Stimulated activated CD4-positive, alpha-beta T cell treated with anti-CD3 and anti-CD28 coated beads, Interleukin-12 subunit alpha, Interleukin-12 subunit beta, amount 100 ng/mL, for 48 hours (primary cell): Measurements from ENCODE around the gene SYTL2.
"Not testable (repeated sequence)": the region's sequence is repeated elsewhere in the genome, so short reads cannot be mapped to it uniquely, and the experiment has no call there.

Experiments
- DNase-seq, 3 donors: peaks; one replicate each; pipeline ENCODE4 v3.0.0-alpha.2; 2020; ENCODE audit warnings: low read depth in 2 of 3, low spot score in 1 of 3

SYTL2 gene

DNA sequence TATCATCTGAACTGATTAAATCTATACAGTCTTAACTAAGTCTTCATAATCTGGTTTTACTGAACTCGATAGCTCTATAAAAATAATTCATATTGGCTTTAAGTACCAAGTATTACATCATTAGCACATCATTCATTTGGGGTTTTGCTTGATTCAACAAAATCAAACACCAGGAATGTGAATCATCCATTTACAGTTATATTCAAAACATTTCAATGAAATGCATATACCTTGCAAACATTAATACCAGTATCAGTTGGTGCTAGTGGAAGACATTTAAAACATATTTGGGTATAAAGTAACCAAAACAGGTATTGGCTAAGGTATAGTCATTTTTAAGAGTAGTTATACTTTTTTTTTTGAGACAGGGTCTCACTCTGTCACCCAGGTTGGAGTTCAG lies 112.7 kb downstream of the SYTL2 start:
- no peak for DNase-seq

- DNase-seq, result no peak
Observed at GRCh38 chr11:85697747-85698146, 113.2 kb downstream of the SYTL2 start.

DNA sequence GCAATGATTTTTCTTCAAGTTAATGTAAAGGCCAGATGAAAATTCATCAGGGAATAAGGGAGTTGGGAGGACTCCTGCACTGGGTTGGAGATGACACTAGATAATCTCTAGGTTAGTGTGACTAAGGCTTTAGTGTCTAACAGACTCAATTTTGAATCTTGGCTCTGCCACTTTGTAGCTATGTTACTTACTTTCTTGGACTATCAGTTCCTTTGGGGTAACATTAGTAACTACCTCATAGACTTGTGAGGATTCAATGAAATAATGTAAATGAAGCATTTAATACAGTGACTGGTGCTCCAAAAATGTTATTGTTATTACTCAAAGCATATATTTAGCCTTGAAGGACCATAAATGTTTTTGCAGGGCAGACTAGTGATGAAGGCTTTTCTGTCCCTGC lies 115.4 kb downstream of the SYTL2 start:
- no peak for DNase-seq

GRCh38 chr11:85694385-85694980 lies 116.5 kb downstream of the SYTL2 start:
- DNase-seq, result no peak

DNA sequence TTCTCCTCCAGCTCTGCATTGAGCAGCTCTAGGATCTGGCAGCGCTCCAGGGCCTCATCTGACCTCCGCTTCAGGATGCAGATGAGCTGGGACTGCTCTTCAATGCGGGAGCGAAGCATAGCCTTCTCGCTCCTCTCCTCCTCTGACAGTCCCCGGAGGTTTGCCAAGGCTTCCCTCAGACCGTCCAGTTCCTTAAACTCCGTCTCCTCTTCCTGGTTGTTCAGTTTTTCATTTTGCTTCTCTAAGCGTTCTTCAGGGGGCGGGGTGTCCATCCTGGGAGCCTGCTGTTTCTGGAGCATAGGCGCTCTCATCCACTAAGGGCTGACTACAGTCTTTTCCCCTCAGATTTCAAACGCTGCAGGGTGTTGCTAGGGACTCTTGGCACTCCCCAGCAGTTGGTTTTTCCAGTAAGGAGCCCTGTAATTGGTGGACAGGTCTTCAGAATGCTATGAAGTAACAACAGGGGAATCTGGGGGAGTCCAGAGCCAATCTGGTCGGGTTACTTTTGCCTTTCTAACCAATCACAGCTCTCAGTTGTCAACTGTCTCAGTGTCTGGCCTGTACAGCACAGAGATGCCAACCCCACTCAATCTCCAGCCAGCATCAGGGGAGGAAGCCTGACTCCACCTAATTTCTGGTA lies 125.0 kb downstream of the SYTL2 start, which contains the start of gene CCDC89:
Gene CCDC89, minus strand, starts transcription at position 376 of the 640 bp plus-strand sequence. Its CDS starts 65 bp downstream, at position 311.
- DNase-seq, result no peak

DNA sequence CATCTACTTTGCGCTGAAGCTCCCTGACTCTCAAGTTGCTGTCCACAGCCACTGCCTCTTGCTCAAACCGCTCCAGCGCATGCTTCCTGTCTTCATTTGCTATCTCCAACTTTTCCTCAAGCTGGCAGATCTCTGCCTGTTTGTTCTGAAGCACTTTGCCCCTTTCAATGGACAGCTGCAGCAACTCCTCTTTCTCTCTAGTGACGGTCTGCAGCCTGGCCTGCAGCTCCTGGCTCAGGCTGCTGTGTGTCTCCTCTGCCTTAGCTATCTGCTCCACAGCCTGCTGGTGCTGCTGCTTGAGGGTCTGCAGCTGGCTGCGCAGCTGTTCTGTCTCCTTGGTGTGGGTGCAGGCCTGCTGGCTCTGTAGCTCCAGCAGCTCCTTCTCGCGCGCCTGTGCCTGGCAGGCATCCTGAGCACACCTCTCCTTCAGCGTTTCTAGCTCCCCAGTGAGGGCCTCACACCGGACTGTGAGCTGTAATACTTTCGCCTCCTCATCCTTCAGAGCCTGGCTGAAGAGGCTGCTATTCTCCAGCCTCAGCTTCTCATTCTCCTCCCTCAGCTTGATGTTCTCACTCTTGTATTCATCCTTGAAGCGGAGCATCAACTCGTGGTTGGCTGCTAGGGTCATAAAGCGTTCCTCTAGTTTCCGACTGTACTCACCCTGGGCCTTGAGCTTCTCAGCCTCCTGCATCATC lies 125.7 kb downstream of the SYTL2 start:
- DNase-seq, result no peak

- peak; percentile 47 to 60 (median 53) for DNase-seq
Observed at GRCh38 chr11:85682330-85683305, 128.3 kb downstream of the SYTL2 start.

DNA sequence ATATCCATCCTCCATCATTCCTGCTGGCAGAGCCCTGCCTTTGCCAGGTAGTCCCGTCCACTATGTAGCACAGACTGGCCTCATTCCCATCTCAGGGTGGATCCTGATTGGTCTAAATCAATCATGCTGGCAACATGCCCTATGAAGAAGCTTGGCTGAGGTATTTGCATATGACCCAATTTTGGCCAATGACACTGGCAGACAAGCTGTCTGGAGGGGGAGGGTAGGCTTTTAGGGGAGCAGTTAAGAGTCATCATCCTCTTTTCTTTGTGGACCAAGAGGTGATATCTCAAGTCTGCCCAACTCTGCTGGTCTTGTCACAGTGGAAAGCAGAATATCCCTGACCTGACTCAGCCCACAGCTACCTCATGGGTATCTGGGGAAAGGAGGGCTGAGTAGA lies 130.0 kb downstream of the SYTL2 start:
- DNase-seq, result no peak

GRCh38 chr11:85679576-85679975 lies 131.4 kb downstream of the SYTL2 start:
- no peak for DNase-seq

GRCh38 chr11:85673393-85673792 lies 137.5 kb downstream of the SYTL2 start:
- no peak for DNase-seq

- no peak for DNase-seq
Observed at GRCh38 chr11:85672105-85672902, 138.6 kb downstream of the SYTL2 start.

- not testable (repeated sequence) for DNase-seq
Observed at GRCh38 chr11:85670949-85671663, 139.8 kb downstream of the SYTL2 start.

DNA sequence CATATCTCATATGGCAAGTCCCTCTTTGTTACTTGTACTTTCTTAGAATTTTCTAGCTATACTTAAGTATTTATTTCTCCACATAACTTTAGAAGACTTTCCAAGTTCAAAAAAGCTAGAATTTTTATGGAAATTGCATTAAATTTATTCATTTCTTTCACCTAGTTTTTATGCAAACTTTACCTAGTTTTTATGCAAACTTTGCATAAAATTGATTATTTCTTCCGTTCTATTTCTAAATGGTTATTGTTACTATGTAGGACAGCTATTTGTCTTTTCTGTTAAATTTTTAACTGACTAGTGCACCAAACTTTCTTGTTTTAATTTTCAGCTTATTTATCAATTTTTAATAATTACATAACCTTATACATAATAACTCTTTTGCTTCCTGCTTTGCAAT lies 142.8 kb downstream of the SYTL2 start:
- DNase-seq, result no peak

DNA sequence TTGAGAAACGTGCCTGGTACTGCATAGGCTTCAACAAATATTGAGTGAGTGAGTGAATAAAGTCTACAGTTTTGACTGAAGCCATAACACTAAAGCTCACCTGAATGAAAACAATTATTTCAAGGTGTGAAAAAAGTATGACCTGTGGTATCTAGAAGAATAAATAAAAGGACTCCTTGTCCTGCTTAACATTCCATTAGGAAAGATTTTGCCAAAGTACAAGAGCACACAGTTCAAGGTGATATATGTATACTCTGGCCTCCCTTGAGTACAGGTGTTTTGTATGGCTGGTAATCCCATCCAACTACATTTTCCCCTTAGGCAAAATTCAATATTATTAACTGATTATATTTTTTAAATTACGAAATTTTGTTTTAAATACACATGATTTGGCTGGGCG lies 144.3 kb downstream of the SYTL2 start:
- no peak for DNase-seq

- no peak for DNase-seq
Observed at GRCh38 chr11:85665733-85666132, 145.2 kb downstream of the SYTL2 start.

DNA sequence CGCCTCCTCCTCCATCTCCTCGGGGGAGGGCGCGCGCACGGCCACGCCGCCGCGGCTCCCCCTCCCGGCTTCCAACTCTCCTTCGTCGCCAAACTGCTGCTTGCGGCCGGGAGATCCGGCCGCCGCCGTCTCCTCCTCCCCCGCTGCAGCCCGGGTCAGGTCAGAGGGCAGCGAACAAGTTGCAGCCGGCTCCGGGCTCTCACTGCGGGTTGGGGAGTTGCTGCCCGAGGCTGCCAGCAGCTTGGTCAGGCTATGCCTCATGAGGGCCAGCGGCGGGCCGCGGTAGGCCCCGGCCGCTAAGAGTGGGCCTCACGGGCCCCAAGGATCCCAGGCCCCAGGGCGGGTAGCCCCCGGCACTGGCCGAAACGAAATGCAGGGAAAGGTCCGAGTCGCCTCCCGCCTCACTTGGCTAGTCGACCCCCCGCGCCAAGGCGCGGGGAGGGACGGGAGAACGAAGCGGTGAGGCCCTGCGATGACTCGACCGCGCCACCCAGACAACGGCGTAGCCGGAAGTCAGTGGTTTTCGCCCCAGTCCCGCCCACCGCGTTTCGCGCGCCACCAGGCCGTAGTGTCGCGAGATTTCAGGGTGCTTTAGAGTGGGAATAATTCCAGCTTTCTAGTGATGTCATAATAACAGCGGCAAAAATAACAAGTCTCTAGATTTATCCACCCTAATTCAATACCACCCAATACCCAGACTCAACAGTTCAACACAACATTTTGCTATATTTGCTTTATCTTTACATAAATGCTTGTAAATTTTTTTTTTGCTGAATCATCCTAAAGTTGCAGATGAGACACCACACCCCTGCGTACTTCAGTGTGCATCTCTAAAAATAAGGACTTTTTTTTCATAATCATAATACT lies 146.1 kb downstream of the SYTL2 start, which contains the start of gene CREBZF:
Gene CREBZF, minus strand, starts transcription at position 515 of the 867 bp plus-strand sequence. Its CDS starts 254 bp downstream, at position 261.
- peak; percentile 93 to 95 (median 95) for DNase-seq

- DNase-seq, result peak; percentile 77 to 83 (median 79)
Observed at GRCh38 chr11:85663753-85664614, 147.0 kb downstream of the SYTL2 start.
